ENCODE measurements around the gene ZNF705A. TPM values are rescaled to one million over a fixed set of nuclear protein-coding genes. Genes with fewer than 3 reads are reported as not detected.
"Not testable (repeated sequence)": the region's sequence is repeated elsewhere in the genome, so short reads cannot be mapped to it uniquely, and the experiment has no call there.

ZNF705A gene
- total and polyA plus RNA-seq, 2 donors (not counting 1 experiment from before 2014, with no cell fraction given): not detected

DNA sequence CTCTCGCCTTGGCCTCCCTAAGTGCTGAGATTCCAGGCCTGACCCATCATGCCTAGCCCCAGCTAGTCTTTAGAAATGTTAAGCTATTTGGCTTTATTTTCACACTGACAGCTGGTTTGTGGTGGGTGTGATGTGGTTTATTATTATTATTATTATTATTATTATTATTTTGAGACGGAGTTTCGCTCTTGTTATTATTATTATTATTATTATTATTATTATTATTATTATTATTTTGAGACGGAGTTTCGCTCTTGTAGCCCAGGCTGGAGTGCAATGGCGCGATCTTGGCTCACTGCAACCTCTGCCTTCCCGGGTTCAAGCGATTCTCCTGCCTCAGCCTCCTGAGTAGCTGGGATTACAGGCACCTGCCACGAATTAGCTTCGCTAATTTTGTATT lies 71.8 kb downstream of the ZNF705A start:
- not testable (repeated sequence) for DNase-seq (ENCODE audit: low read depth in 2 of 2); H3K9ac ChIP-seq (ENCODE audit: insufficient read depth, low read length); H3K27me3 ChIP-seq (ENCODE audit: control insufficient read depth, insufficient read depth, low read length); H4K20me1 ChIP-seq (ENCODE audit: control insufficient read depth, extremely low read depth, insufficient read depth, low read length); H3K79me2 ChIP-seq (ENCODE audit: control insufficient read depth, insufficient read depth, low read length); H3K27ac ChIP-seq (ENCODE audit: insufficient read depth, low read length); H3K4me1 ChIP-seq (ENCODE audit: control insufficient read depth, extremely low read depth, insufficient read depth, low read length); H3K4me2 ChIP-seq (ENCODE audit: extremely low read depth, insufficient read depth, low read length); H3K9me3 ChIP-seq (ENCODE audit: control insufficient read depth, insufficient read depth, low read depth, low read length); H3K4me3 ChIP-seq (replicated peaks in 1 of 4; ENCODE audit: control extremely low read depth in 1 of 4, insufficient read depth in 1 of 4, low read depth in 3 of 4, low read length in 4 of 4); H2AFZ ChIP-seq (ENCODE audit: low read length); H3K36me3 ChIP-seq (ENCODE audit: control insufficient read depth, insufficient read depth, low read length)

DNA sequence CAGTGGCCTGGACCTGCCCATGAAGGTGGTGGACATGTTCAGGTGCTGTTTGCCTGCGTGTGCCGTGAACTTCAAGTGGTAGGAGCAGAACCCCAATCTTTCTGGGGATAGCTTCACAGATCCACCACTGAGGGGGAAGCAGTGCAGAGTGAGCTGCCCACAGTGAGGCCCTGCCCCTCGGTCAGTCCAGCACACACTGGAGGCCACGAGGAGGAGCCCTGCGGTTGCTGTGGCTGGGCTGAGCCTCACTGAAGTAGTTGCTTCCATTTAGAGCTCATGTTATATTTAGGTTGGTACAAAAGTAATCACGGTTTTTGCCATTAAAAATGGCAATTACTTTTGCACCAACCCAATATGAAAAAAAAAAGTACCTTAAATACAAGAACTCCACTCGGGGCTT lies 72.7 kb downstream of the ZNF705A start:
- H3K4me1 ChIP-seq (ENCODE audit: control insufficient read depth, extremely low read depth, insufficient read depth, low read length); H3K27ac ChIP-seq (ENCODE audit: insufficient read depth, low read length); H3K79me2 ChIP-seq (ENCODE audit: control insufficient read depth, insufficient read depth, low read length); H3K4me3 ChIP-seq (replicated peaks in 1 of 4; ENCODE audit: control extremely low read depth in 1 of 4, insufficient read depth in 1 of 4, low read depth in 3 of 4, low read length in 4 of 4); H2AFZ ChIP-seq (ENCODE audit: low read length); H3K9me3 ChIP-seq (ENCODE audit: control insufficient read depth, insufficient read depth, low read depth, low read length); H3K27me3 ChIP-seq (ENCODE audit: control insufficient read depth, insufficient read depth, low read length); H3K4me2 ChIP-seq (ENCODE audit: extremely low read depth, insufficient read depth, low read length); H4K20me1 ChIP-seq (ENCODE audit: control insufficient read depth, extremely low read depth, insufficient read depth, low read length); DNase-seq (ENCODE audit: low read depth in 2 of 2); H3K9ac ChIP-seq (ENCODE audit: insufficient read depth, low read length); H3K36me3 ChIP-seq (ENCODE audit: control insufficient read depth, insufficient read depth, low read length): not testable (repeated sequence)

Other genes with a start within 250 kb of the ZNF705A start
- gene SLC2A3, start 220.8 kb upstream of the ZNF705A start, total RNA-seq: 95.0 and 127 TPM in 2 replicates
- 83.0 and 124 TPM in 2 replicates for gene SLC2A3, start 220.8 kb upstream of the ZNF705A start, polyA plus RNA-seq
- gene FOXJ2, start 124.3 kb upstream of the ZNF705A start, total RNA-seq: 5.4 and 8.3 TPM in 2 replicates
- gene FOXJ2, start 124.3 kb upstream of the ZNF705A start, polyA plus RNA-seq: 8.3 and 9.2 TPM in 2 replicates
- gene C3AR1, start 90.7 kb upstream of the ZNF705A start, total RNA-seq: 0.17 TPM in 1 of 2 replicates, not detected in the other
- gene C3AR1, start 90.7 kb upstream of the ZNF705A start, polyA plus RNA-seq: 0.34 and 0.37 TPM in 2 replicates
- 40.8 and 41.1 TPM in 2 replicates for gene NECAP1, start 74.7 kb upstream of the ZNF705A start, total RNA-seq
- 31.0 and 37.9 TPM in 2 replicates for gene NECAP1, start 74.7 kb upstream of the ZNF705A start, polyA plus RNA-seq
- 0.26 and 0.33 TPM in 2 replicates for gene CLEC4A, start 33.4 kb upstream of the ZNF705A start, total RNA-seq
- gene CLEC4A, start 33.4 kb upstream of the ZNF705A start, polyA plus RNA-seq: 0.26 and 0.61 TPM in 2 replicates
- gene FAM90A1, start 70.6 kb downstream of the ZNF705A start, total RNA-seq: 0.26 and 0.33 TPM in 2 replicates
- gene FAM90A1, start 70.6 kb downstream of the ZNF705A start, polyA plus RNA-seq: 0.05 and 0.08 TPM in 2 replicates

Measured in fibroblast of lung (primary cell).